ENCODE measurements around the gene PRM3. TPM values are rescaled to one million over a fixed set of nuclear protein-coding genes. Genes with fewer than 3 reads are reported as not detected.

Gene PRM3
- total RNA-seq, 1 donor: not detected

GRCh38 chr16:11231367-11231970 lies 42.0 kb downstream of the PRM3 start:
- DNase-seq (ENCODE audit: low read depth in 2 of 3, low spot score in 2 of 3): no peak

- no peak for DNase-seq (ENCODE audit: low read depth in 2 of 3, low spot score in 2 of 3)
Measured at GRCh38 chr16:11229906-11230305, 43.5 kb downstream of the PRM3 start.

GRCh38 chr16:11229432-11229831 lies 44.0 kb downstream of the PRM3 start:
- DNase-seq (ENCODE audit: low read depth in 2 of 3, low spot score in 2 of 3): no peak

GRCh38 chr16:11225677-11226549 lies 47.5 kb downstream of the PRM3 start:
- DNase-seq (ENCODE audit: low read depth in 2 of 3, low spot score in 2 of 3): no peak

- peak; percentile 37 to 55 (median 50) for DNase-seq (ENCODE audit: low read depth in 2 of 3, low spot score in 2 of 3)
Measured at GRCh38 chr16:11224894-11225676, 48.3 kb downstream of the PRM3 start.

- DNase-seq (ENCODE audit: low read depth in 2 of 3, low spot score in 2 of 3): peak; percentile 36 to 80 (median 77)
Measured at GRCh38 chr16:11224096-11224893, 49.1 kb downstream of the PRM3 start.

Small RNAs within 50 kb of the gene (small RNA-seq; reads per million reads assigned to genes)
- gene MIR548H2: not detected
- not detected for gene RF00019
- not detected for gene RF00554

Other genes with a start within 250 kb of the PRM3 start
- gene SOCS1, start 17.4 kb downstream of the PRM3 start, total RNA-seq: 6.2 TPM
- not detected for gene TNP2, start 4.3 kb downstream of the PRM3 start, total RNA-seq
- not detected for gene PRM2, start 2.9 kb upstream of the PRM3 start, total RNA-seq
- not detected for gene PRM1, start 7.7 kb upstream of the PRM3 start, total RNA-seq
- 15.9 TPM for gene RMI2, start 71.8 kb upstream of the PRM3 start, total RNA-seq

Data from hematopoietic multipotent progenitor cell (in vitro differentiated cells).